Measurements from ENCODE around the gene HTR1E. TPM values are rescaled to one million over a fixed set of nuclear protein-coding genes. Genes with fewer than 3 reads are reported as not detected.
"Not testable (repeated sequence)": the region's sequence is repeated elsewhere in the genome, so short reads cannot be mapped to it uniquely, and the experiment has no call there.

The HTR1E gene
- total and polyA plus RNA-seq, 12 donors: not detected

DNA sequence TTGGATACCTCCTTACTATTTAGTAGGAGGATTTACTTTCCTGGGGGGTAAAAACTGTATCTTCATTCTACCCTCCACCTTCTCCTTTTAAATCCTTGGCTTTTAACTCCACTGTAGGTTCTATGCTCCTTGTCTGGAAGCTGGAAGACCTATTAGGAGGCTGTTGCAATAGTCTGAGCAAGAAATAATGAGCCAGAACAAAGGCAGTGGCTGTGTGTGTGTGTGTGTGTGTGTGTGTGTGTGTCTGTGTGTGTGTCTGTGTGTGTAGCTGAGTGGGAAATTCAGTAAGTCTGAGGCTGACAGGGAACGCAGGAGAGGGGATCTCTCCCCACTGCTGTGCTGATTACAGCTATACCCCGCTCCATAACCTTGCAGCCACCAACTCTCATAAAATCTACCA is 35.8 kb downstream of the HTR1E start:
- no peak for DNase-seq
- no peak for ATAC-seq
- peaks cover 0 to 4% (median 0%) of the 10 kb centered on the region in 7 donors for H3K27me3 ChIP-seq
- H3K9me3 ChIP-seq: peaks cover 0 to 5% (median 0%) of the 10 kb centered on the region in 11 donors
- WGBS, 2 donors: 61 to 65% methylated on average over 2 of the region's 2 CpGs
- TF ChIP-seq, protein P1, sequence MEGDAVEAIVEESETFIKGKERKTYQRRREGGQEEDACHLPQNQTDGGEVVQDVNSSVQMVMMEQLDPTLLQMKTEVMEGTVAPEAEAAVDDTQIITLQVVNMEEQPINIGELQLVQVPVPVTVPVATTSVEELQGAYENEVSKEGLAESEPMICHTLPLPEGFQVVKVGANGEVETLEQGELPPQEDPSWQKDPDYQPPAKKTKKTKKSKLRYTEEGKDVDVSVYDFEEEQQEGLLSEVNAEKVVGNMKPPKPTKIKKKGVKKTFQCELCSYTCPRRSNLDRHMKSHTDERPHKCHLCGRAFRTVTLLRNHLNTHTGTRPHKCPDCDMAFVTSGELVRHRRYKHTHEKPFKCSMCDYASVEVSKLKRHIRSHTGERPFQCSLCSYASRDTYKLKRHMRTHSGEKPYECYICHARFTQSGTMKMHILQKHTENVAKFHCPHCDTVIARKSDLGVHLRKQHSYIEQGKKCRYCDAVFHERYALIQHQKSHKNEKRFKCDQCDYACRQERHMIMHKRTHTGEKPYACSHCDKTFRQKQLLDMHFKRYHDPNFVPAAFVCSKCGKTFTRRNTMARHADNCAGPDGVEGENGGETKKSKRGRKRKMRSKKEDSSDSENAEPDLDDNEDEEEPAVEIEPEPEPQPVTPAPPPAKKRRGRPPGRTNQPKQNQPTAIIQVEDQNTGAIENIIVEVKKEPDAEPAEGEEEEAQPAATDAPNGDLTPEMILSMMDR (IDR thresholded peaks at IDR 0.05): no peak
- H3K4me3 ChIP-seq: no peak overlapping the region
- no peak overlapping the region for H3K27ac ChIP-seq
- H3K36me3 ChIP-seq: no peaks in the 10 kb centered on the region
- H3K4me1 ChIP-seq: no peaks in the 10 kb centered on the region
- intact Hi-C loops (cut with DNase I): no loop called here

DNA sequence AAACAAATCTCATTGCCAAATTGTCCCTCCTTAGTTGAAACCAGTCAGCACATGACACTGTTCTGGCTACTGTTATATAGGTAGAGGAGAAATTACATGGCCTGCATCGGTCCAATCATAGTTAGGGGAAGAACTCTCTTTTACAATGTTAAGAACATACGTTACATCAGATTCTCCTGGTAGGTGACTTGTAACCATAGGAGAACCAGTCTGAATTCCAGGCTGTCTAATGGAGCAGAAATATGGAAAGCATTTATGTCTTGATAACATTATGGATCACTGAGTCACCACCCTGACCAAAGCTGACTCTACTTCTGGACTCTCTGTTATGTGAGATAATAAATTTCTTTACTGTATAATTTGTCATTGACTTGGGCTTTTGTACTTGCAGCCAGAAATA is 40.9 kb downstream of the HTR1E start:
- DNase-seq (no peak), ATAC-seq (no peak)
- TF ChIP-seq, protein P1 (IDR thresholded peaks at IDR 0.05): no peak
- no peaks in the 10 kb centered on the region for H3K4me1 ChIP-seq
- H3K36me3 ChIP-seq: no peaks in the 10 kb centered on the region
- intact Hi-C loops (cut with DNase I): no loop called here
- H3K27ac ChIP-seq: no peak overlapping the region
- H3K4me3 ChIP-seq: no peak overlapping the region
- peaks cover 0 to 4% (median 0%) of the 10 kb centered on the region in 7 donors for H3K27me3 ChIP-seq
- WGBS, 2 donors: 81 to 83% methylated on average over 2 of the region's 2 CpGs
- peaks cover 0 to 3% (median 0%) of the 10 kb centered on the region in 11 donors for H3K9me3 ChIP-seq

DNA sequence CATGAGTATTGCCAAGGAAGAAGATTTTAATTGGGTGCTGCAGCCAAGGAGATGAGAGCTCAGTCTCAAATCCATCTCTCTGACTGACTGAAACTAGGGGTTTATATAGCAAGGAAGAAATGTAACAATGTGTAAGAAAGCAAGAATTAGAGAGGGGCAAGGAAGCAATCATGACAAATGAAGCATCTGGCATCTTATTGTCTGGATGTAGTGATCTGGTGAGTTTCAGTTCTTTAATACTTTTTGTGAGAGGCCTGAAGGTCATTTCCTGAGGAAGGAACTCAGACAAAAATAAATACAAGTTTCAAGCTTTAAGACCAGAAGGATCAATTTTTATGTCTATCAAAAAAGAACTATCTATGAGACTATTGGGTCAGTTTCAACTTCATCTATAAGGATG is 64.2 kb downstream of the HTR1E start:
- no peak for DNase-seq
- Histone ChIP-seq H3K27ac (no peak overlapping the region), H3K4me1 (no peaks in the 10 kb centered on the region), H3K27me3 (no peaks in the 10 kb centered on the region), H3K9me3 (peaks cover 0 to 27% (median 2%) of the 10 kb centered on the region in 11 donors), H3K4me3 (no peak overlapping the region), H3K36me3 (no peaks in the 10 kb centered on the region)
- intact Hi-C loops (cut with DNase I): no loop called here
- TF ChIP-seq, protein P1 (IDR thresholded peaks at IDR 0.05): no peak
- no peak for ATAC-seq

DNA sequence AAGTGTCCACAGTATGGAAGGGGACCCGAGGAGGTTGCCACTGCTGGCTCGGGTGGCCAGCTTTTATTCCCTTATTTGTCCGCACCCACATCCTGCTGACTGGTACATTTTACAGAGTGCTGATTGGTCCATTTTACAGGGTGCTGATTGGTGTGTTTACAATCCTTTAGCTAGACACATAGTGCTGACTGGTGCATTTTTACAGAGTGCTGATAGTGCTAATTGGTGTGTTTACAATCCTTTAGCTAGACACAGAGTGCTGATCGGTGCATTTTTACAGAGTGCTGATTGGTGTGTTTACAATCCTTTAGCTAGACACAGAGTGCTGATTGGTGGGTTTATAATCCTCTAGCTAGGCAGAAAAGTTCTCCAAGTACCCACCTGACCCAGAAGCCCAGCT is 65.1 kb downstream of the HTR1E start:
- H3K4me3 ChIP-seq; ATAC-seq; H3K27me3 ChIP-seq; DNase-seq; H3K4me1 ChIP-seq; intact Hi-C loops (cut with DNase I); H3K27ac ChIP-seq; H3K36me3 ChIP-seq: not testable (repeated sequence)
- peaks cover 0 to 31% (median 5%) of the 10 kb centered on the region in 11 donors for H3K9me3 ChIP-seq
- WGBS, 2 donors: 75 to 84% methylated on average over 4 of the region's 4 CpGs

DNA sequence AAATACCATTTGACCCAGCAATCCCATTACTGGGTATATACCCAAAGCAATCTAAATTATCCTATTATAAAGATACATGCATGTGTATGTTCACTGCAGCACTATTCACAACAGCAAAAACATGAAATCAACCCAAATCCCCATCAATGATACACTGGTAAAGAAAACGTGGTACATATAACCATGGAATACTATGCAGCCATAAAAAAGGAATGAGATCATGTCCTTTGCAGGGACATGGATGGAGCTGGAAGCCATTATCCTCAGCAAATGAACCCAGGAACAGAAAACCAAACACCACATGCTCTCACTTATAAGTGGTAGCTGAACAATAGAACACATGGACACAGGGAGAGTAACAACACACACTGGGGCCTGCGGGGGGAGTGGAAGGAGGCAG is 69.2 kb downstream of the HTR1E start:
- H3K27me3 ChIP-seq; intact Hi-C loops (cut with DNase I); H3K27ac ChIP-seq; H3K36me3 ChIP-seq; DNase-seq; H3K4me3 ChIP-seq; ATAC-seq; H3K4me1 ChIP-seq: not testable (repeated sequence)
- H3K9me3 ChIP-seq: peaks cover 0 to 23% (median 5%) of the 10 kb centered on the region in 11 donors
- WGBS, 2 donors: 73 to 79% methylated on average over 2 of the region's 2 CpGs

DNA sequence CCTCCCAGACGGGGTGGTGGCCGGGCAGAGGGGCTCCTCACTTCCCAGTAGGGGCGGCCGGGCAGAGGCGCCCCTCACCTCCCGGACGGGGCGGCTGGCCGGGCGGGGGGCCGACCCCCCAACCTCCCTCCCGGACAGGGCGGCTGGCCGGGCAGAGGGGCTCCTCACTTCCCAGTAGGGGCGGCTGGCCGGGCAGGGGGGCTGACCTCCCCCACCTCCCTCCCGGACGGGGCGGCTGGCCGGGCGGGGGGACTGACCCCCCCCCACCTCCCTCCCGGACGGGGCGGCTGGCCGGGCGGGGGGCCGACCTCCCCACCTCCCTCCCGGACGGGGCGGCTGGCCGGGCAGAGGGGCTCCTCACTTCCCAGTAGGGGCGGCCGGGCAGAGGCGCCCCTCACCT is 72.3 kb downstream of the HTR1E start:
- H3K4me1 ChIP-seq; ATAC-seq; H3K27ac ChIP-seq; H3K36me3 ChIP-seq; H3K27me3 ChIP-seq; DNase-seq; intact Hi-C loops (cut with DNase I); H3K4me3 ChIP-seq: not testable (repeated sequence)
- 97% methylated on average over 18 of the region's 34 CpGs; no CpG with 5 or more reads in 1 of the 2 donors for WGBS, 2 donors
- H3K9me3 ChIP-seq: peaks cover 0 to 18% (median 1%) of the 10 kb centered on the region in 11 donors
